SK-N-SH (cell line): ENCODE measurements around the gene NUP205. TPM values are rescaled to one million over a fixed set of nuclear protein-coding genes. Genes with fewer than 3 reads are reported as not detected.

Experiments used
- CTCF ChIA-PET: fragments of 300-600, 350-600 bp; formaldehyde crosslinking; extraction: SDS; loops from one replicate; lab custom pipeline; 2021; lab: Yijun Ruan, JAX
- POLR2A ChIA-PET: fragments of 350-600 bp; sonication (Branson Sonifier 250); formaldehyde crosslinking; extraction: SDS; loops from one replicate; lab custom pipeline; 2020; ENCODE audit warnings: antibody characterized with exemption, inconsistent platforms; lab: Yijun Ruan, JAX
- DNase-seq: peaks from one replicate; pipeline ENCODE4 v3.0.0; 2012
- H2AFZ ChIP-seq: fragments of 200-600 bp; sonication (generic); 2 replicates; pipeline ENCODE4 v1.8.1; 2016; ENCODE audit warnings: antibody characterized with exemption, mild to moderate bottlenecking, low read depth
- H3F3A ChIP-seq: fragments of 200-600 bp; sonication (generic); replicated peaks from 2 replicates; pipeline ENCODE3; 2016; ENCODE audit warnings: antibody characterized with exemption, mild to moderate bottlenecking; ENCODE audit not compliant: insufficient read depth
- H3K27ac ChIP-seq, 2 experiments: fragments of 200-500 bp in 1 of 2; fragments of 200-600 bp in 1 of 2; sonication (Bioruptor generic) in 1 of 2; sonication (generic), shearing (Covaris generic) in 1 of 2; 2 replicates each; pipeline versions ENCODE4 v1.5.1 to v1.6.1; 2014 to 2016; ENCODE audit warnings: low read depth in 2 of 2, inconsistent platforms in 1 of 2, low read length in 1 of 2, mild to moderate bottlenecking in 1 of 2, mixed read lengths in 1 of 2
- H3K27me3 ChIP-seq: fragments of 200-600 bp; sonication (generic), shearing (Covaris generic); 2 replicates; pipeline ENCODE4 v1.6.1; 2016; ENCODE audit warnings: mixed run types; ENCODE audit not compliant: insufficient read depth
- H3K36me3 ChIP-seq, 2 experiments: fragments of 200-500 bp in 1 of 2; fragments of 200-600 bp in 1 of 2; sonication (Bioruptor generic) in 1 of 2; sonication (generic) in 1 of 2; replicated peaks in 1 of 2; 2 replicates each; pipeline versions ENCODE3 to v1.5.1; 2014 to 2016; ENCODE audit warnings: low read length in 1 of 2, mild to moderate bottlenecking in 1 of 2; ENCODE audit not compliant: insufficient read depth in 2 of 2, control insufficient read depth in 1 of 2
- H3K4me1 ChIP-seq, 2 experiments: fragments of 200-500 bp in 1 of 2; fragments of 200-600 bp in 1 of 2; sonication (Bioruptor generic) in 1 of 2; sonication (generic), shearing (Covaris generic) in 1 of 2; 2 replicates each; pipeline versions ENCODE4 v1.5.1 to v1.6.1; 2014 to 2016; ENCODE audit warnings: low read depth in 1 of 2, low read length in 1 of 2, mixed run types in 1 of 2; ENCODE audit not compliant: insufficient read depth in 2 of 2, control insufficient read depth in 1 of 2
- H3K4me2 ChIP-seq: fragments of 200-600 bp; sonication (generic), shearing (Covaris generic); 2 replicates; pipeline ENCODE4 v1.6.1; 2017; ENCODE audit warnings: mixed run types
- H3K4me3 ChIP-seq, 2 experiments: fragments of 200-500 bp in 1 of 2; fragments of 200-600 bp in 1 of 2; sonication (Bioruptor generic) in 1 of 2; sonication (generic), shearing (Covaris generic) in 1 of 2; 2 replicates each; pipeline versions ENCODE4 v1.5.1 to v1.8.1; 2014 to 2016; ENCODE audit warnings: low read depth in 2 of 2, inconsistent platforms in 1 of 2, low read length in 1 of 2, mild to moderate bottlenecking in 1 of 2, mixed read lengths in 1 of 2, moderate library complexity in 1 of 2
- H3K79me2 ChIP-seq: fragments of 200-600 bp; sonication (generic); 2 replicates; pipeline ENCODE4 v1.8.1; 2017; ENCODE audit warnings: mild to moderate bottlenecking; ENCODE audit not compliant: insufficient read depth
- H3K9ac ChIP-seq: fragments of 200-600 bp; sonication (generic); 2 replicates; pipeline ENCODE4 v1.6.1; 2017; ENCODE audit warnings: mixed run types
- H3K9me2 ChIP-seq: fragments of 200-600 bp; sonication (generic); 2 replicates; pipeline ENCODE4 v1.6.1; 2017; ENCODE audit warnings: mixed run types
- H3K9me3 ChIP-seq: fragments of 200-600 bp; sonication (generic); 2 replicates; pipeline ENCODE4 v1.6.1; 2017; ENCODE audit warnings: mixed run types, mild to moderate bottlenecking, moderate library complexity
- H4K20me1 ChIP-seq: fragments of 200-600 bp; sonication (generic); 2 replicates; pipeline ENCODE4 v1.6.1; 2017; ENCODE audit warnings: mild to moderate bottlenecking, mixed run types; ENCODE audit not compliant: insufficient read depth
- CHD2 ChIP-seq: fragments of 150-350 bp; IDR thresholded peaks from 2 replicates; pipeline ENCODE4 v1.6.1; 2018; ENCODE audit warnings: low read length; ENCODE audit not compliant: partially characterized antibody
- EP300 ChIP-seq, 2 experiments: IDR thresholded peaks; 2 replicates each; pipeline versions ENCODE4 v1.4.0 to v1.6.1; 2012; ENCODE audit warnings: borderline replicate concordance in 1 of 2, low read depth in 1 of 2, low read length in 1 of 2
- EZH2phosphoT487 ChIP-seq: fragments of 200-600 bp; sonication (generic); IDR thresholded peaks from 2 replicates; pipeline ENCODE4 v1.6.1; 2017; ENCODE audit warnings: low read depth, mixed run types, mild to moderate bottlenecking, antibody characterized with exemption, moderate library complexity, borderline replicate concordance
- JUND ChIP-seq: IDR thresholded peaks from 2 replicates; pipeline ENCODE4 v1.4.0; 2012
- NFIC ChIP-seq: IDR thresholded peaks from 2 replicates; pipeline ENCODE4 v1.4.0; 2012; ENCODE audit warnings: borderline replicate concordance
- NRF1 ChIP-seq: IDR thresholded peaks from 2 replicates; pipeline ENCODE4 v1.6.1; 2012; ENCODE audit warnings: low read depth, mild to moderate bottlenecking, low read length
- RAD21 ChIP-seq: IDR thresholded peaks from 2 replicates; pipeline ENCODE4 v1.6.1; 2012; ENCODE audit warnings: mild to moderate bottlenecking, low read length
- RCOR1 ChIP-seq: fragments of 150-350 bp; IDR thresholded peaks from 2 replicates; pipeline ENCODE4 v1.6.1; 2017; ENCODE audit warnings: antibody characterized with exemption, low read length
- RFX5 ChIP-seq: IDR thresholded peaks from 2 replicates; pipeline ENCODE4 v1.6.1; 2012; ENCODE audit warnings: mild to moderate bottlenecking, improper control_type of control experiment, low read length
- TAF1 ChIP-seq: IDR thresholded peaks from 2 replicates; pipeline ENCODE4 v1.6.1; 2012; ENCODE audit warnings: low read depth, mild to moderate bottlenecking, low read length, moderate library complexity, borderline replicate concordance
- TEAD4 ChIP-seq: IDR thresholded peaks from 2 replicates; pipeline ENCODE4 v1.4.0; 2012; ENCODE audit warnings: mild to moderate bottlenecking, borderline replicate concordance; ENCODE audit not compliant: insufficient read depth
- YY1 ChIP-seq: IDR thresholded peaks from 2 replicates; pipeline ENCODE4 v1.4.0; 2012; ENCODE audit warnings: low read depth, mild to moderate bottlenecking
- WGBS: methylation state at CpG from one replicate; pipeline ENCODE4 v1.1.6; 2017; ENCODE audit warnings: low lambda C conversion rate; 5-methylcytosine and 5-hydroxymethylcytosine counted together
- polyA plus RNA-seq, 3 experiments: library from polyadenylated mRNA; depleted of rRNA; stranded (reverse); fragments of >200 nt; gene quantifications; 2 replicates each; pipeline ENCODE4 v1.2.3, GENCODE V29; 2012
- TF ChIP-seq, protein P1 (sequence below): IDR thresholded peaks from 2 replicates; pipeline ENCODE4 v1.4.0; 2012; ENCODE audit warnings: low read depth, borderline replicate concordance
- TF ChIP-seq, protein P2 (sequence below): fragments of 150-350 bp; IDR thresholded peaks from 2 replicates; pipeline ENCODE4 v1.6.1; 2016; ENCODE audit warnings: mild to moderate bottlenecking, low read depth, low read length
- TF ChIP-seq, protein P3 (sequence below): IDR thresholded peaks from 2 replicates; pipeline ENCODE4; 2012
- TF ChIP-seq, protein P4 (sequence below): IDR thresholded peaks from 2 replicates; pipeline ENCODE4 v1.4.0; 2012; ENCODE audit warnings: low read depth, borderline replicate concordance
- TF ChIP-seq, protein P5 (sequence below): fragments of 150-350 bp; IDR thresholded peaks from 2 replicates; pipeline ENCODE4 v1.6.1; 2017; ENCODE audit warnings: antibody characterized with exemption, low read length, low read depth, borderline replicate concordance

The NUP205 gene
- polyA plus RNA-seq, 1 of the 3 experiments (the other 2 are of a cell fraction): 48.2 TPM

DNA sequence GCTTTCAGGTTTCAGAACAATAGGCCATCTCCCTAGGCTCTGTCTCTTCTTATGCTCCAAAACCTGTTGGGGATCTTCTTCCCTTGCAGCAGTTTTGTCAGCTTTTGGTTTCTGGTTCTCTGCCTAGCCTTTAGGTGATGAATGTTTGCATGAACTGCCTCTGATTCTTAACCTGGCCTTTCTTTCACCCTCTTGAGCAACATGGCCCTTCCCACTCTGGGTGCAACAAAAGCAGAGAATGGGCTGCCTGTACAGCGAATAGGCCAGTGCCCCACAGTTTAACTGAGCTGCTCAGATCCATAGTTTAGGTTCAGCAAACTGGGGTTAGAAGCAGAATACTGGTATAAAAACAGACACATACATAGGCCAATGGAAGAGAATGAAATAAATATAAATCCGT is 18.1 kb upstream of the NUP205 start:
- no peak overlapping the region for H3K27ac ChIP-seq

DNA sequence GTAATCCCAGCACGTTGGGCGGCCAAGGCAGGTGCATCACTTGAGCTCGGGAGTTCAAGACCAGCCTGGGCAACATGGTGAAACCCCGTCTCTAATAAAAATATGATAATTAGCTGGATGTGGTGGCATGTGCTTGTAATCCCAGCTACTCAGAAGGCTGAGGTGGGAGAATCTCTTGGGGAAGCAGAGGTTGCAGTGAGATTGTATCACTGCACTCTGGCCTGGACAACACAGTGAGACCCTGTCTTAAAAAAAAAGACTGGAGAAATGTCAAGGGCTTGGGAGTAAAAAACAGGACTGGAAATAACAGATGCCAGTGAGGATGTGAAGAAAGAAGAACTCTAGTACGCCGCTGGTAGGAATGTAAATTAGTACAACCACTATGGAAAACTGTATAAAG is 16.7 kb upstream of the NUP205 start:
- Histone ChIP-seq H3K4me1 (no peaks in the 10 kb centered on the region), H2AFZ (no peak overlapping the region), H4K20me1 (no peaks in the 10 kb centered on the region), H3K4me3 (no peak overlapping the region), H3K36me3 (no peaks in the 10 kb centered on the region), H3K79me2 (no peaks in the 10 kb centered on the region), H3F3A (no peaks in the 10 kb centered on the region), H3K9ac (no peak overlapping the region), H3K9me2 (no peaks in the 10 kb centered on the region), H3K27me3 (no peaks in the 10 kb centered on the region), H3K4me2 (no peak overlapping the region), H3K9me3 (no peaks in the 10 kb centered on the region), H3K27ac (no peak overlapping the region)
- ChIA-PET CTCF (interaction anchor here (0.8 kb wide), 1 partner anchor 14 kb away, joined by 4 read pairs; no protein-coding TSS in a partner anchor), POLR2A (no interaction called here)
- WGBS: 88% methylated on average over 6 of the region's 6 CpGs
- no peak for DNase-seq
- TF ChIP-seq CHD2: no peak
- TF ChIP-seq RAD21: no peak
- TF ChIP-seq YY1: no peak
- TF ChIP-seq, protein P1, sequence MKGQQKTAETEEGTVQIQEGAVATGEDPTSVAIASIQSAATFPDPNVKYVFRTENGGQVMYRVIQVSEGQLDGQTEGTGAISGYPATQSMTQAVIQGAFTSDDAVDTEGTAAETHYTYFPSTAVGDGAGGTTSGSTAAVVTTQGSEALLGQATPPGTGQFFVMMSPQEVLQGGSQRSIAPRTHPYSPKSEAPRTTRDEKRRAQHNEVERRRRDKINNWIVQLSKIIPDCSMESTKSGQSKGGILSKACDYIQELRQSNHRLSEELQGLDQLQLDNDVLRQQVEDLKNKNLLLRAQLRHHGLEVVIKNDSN: no peak
- TF ChIP-seq TAF1: no peak
- TF ChIP-seq RFX5: no peak
- TF ChIP-seq, protein P2, sequence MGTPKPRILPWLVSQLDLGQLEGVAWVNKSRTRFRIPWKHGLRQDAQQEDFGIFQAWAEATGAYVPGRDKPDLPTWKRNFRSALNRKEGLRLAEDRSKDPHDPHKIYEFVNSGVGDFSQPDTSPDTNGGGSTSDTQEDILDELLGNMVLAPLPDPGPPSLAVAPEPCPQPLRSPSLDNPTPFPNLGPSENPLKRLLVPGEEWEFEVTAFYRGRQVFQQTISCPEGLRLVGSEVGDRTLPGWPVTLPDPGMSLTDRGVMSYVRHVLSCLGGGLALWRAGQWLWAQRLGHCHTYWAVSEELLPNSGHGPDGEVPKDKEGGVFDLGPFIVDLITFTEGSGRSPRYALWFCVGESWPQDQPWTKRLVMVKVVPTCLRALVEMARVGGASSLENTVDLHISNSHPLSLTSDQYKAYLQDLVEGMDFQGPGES: no peak

More for the DNA sequence above, 18.1 kb upstream of the NUP205 start:
- TF ChIP-seq, protein P3, sequence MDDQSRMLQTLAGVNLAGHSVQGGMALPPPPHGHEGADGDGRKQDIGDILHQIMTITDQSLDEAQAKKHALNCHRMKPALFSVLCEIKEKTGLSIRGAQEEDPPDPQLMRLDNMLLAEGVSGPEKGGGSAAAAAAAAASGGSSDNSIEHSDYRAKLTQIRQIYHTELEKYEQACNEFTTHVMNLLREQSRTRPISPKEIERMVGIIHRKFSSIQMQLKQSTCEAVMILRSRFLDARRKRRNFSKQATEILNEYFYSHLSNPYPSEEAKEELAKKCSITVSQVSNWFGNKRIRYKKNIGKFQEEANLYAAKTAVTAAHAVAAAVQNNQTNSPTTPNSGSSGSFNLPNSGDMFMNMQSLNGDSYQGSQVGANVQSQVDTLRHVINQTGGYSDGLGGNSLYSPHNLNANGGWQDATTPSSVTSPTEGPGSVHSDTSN: no peak
- no peak for TF ChIP-seq TEAD4
- TF ChIP-seq RCOR1: no peak
- TF ChIP-seq EZH2phosphoT487: no peak
- TF ChIP-seq NRF1: no peak
- TF ChIP-seq JUND: no peak
- no peak for TF ChIP-seq EP300 (IDR thresholded peaks at IDR 0.05; ENCODE audit: borderline replicate concordance in 1 of 2, low read depth in 1 of 2, low read length in 1 of 2)
- TF ChIP-seq, protein P4, sequence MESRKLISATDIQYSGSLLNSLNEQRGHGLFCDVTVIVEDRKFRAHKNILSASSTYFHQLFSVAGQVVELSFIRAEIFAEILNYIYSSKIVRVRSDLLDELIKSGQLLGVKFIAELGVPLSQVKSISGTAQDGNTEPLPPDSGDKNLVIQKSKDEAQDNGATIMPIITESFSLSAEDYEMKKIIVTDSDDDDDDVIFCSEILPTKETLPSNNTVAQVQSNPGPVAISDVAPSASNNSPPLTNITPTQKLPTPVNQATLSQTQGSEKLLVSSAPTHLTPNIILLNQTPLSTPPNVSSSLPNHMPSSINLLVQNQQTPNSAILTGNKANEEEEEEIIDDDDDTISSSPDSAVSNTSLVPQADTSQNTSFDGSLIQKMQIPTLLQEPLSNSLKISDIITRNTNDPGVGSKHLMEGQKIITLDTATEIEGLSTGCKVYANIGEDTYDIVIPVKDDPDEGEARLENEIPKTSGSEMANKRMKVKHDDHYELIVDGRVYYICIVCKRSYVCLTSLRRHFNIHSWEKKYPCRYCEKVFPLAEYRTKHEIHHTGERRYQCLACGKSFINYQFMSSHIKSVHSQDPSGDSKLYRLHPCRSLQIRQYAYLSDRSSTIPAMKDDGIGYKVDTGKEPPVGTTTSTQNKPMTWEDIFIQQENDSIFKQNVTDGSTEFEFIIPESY: no peak
- TF ChIP-seq, protein P5, sequence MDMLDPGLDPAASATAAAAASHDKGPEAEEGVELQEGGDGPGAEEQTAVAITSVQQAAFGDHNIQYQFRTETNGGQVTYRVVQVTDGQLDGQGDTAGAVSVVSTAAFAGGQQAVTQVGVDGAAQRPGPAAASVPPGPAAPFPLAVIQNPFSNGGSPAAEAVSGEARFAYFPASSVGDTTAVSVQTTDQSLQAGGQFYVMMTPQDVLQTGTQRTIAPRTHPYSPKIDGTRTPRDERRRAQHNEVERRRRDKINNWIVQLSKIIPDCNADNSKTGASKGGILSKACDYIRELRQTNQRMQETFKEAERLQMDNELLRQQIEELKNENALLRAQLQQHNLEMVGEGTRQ: no peak
- TF ChIP-seq NFIC: no peak
- DNase-seq: no peak
- CTCF ChIA-PET: interaction anchor here (0.6 to 1.8 kb wide), 6 partner anchors 10 to 390 kb away, joined by 3 to 8 read pairs (median 3); no protein-coding TSS in a partner anchor
- Histone ChIP-seq H3K79me2 (no peaks in the 10 kb centered on the region), H2AFZ (no peak overlapping the region), H3K27me3 (no peaks in the 10 kb centered on the region), H3K4me3 (no peak overlapping the region), H3F3A (no peaks in the 10 kb centered on the region), H4K20me1 (no peaks in the 10 kb centered on the region), H3K9me3 (no peaks in the 10 kb centered on the region), H3K36me3 (no peaks in the 10 kb centered on the region), H3K4me2 (no peak overlapping the region), H3K9ac (no peak overlapping the region), H3K4me1 (no peaks in the 10 kb centered on the region), H3K9me2 (no peaks in the 10 kb centered on the region)
- WGBS: 69% methylated on average over 2 of the region's 2 CpGs
- POLR2A ChIA-PET: no interaction called here
